ENCODE results near the gene TDRD1.

Gene TDRD1

GRCh38 chr10:114166494-114166893 lies 12.7 kb upstream of the TDRD1 start:
- no peak overlapping the region for H3K4me3 ChIP-seq (ENCODE audit: control insufficient read depth, low read depth, low read length)
- TF ChIP-seq, protein P1, sequence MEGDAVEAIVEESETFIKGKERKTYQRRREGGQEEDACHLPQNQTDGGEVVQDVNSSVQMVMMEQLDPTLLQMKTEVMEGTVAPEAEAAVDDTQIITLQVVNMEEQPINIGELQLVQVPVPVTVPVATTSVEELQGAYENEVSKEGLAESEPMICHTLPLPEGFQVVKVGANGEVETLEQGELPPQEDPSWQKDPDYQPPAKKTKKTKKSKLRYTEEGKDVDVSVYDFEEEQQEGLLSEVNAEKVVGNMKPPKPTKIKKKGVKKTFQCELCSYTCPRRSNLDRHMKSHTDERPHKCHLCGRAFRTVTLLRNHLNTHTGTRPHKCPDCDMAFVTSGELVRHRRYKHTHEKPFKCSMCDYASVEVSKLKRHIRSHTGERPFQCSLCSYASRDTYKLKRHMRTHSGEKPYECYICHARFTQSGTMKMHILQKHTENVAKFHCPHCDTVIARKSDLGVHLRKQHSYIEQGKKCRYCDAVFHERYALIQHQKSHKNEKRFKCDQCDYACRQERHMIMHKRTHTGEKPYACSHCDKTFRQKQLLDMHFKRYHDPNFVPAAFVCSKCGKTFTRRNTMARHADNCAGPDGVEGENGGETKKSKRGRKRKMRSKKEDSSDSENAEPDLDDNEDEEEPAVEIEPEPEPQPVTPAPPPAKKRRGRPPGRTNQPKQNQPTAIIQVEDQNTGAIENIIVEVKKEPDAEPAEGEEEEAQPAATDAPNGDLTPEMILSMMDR (conservative IDR thresholded peaks at IDR 0.05; ENCODE audit: control insufficient read depth, insufficient read depth, low read depth, low read length): no peak
- DNase-seq (ENCODE audit: low read depth): no peak

DNA sequence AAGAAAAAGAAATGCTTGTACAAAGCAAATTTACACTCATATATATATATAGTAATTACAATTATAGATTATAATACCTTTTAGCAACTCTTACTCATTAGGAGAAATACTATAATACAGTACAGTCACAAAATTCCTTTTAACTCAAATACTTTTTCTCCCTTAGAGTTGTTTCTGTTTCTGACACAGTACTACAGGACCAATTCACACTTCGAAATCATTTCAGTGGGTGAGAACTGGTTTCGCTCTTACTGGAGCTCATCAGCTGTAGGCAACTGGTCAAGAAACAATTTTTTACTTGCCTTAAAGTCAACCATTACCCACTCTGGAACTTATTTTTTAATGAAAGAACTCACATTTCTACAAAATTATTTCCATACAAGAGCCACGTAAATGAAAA lies 11.2 kb upstream of the TDRD1 start:
- TF ChIP-seq, protein P1 (conservative IDR thresholded peaks at IDR 0.05; ENCODE audit: control insufficient read depth, insufficient read depth, low read depth, low read length): no peak
- no peak overlapping the region for H3K4me3 ChIP-seq (ENCODE audit: control insufficient read depth, low read depth, low read length)
- DNase-seq (ENCODE audit: low read depth): no peak

DNA sequence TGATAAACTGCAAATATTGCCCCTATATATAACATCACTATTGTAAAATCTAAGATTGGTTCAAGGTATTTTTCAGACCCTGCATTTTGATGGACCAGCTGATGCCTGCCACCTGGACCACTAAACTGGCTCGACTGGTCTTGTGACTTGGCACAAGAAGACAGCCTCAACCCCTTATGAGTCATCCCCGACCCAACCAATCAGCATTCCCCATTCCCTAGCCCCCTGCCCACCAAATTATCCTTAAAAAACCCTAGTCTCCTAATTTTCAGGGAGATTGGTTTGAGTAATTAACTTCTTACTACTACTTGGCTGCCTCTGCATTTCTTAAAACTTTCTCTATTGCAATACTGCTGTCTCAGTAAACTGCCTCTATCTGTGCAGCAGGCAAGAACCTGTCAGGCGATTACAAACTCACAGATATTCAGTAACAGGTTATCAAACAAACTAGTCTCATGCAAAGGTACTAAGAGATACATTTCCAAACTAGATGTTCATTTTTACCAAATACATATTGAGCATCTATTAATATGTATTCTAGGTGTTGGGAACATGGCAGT lies 10.6 kb upstream of the TDRD1 start:
- TF ChIP-seq, protein P1 (conservative IDR thresholded peaks at IDR 0.05; ENCODE audit: control insufficient read depth, insufficient read depth, low read depth, low read length): no peak
- H3K4me3 ChIP-seq (ENCODE audit: control insufficient read depth, low read depth, low read length): no peak overlapping the region
- no peak for DNase-seq (ENCODE audit: low read depth)

GRCh38 chr10:114172216-114172615 lies 6.9 kb upstream of the TDRD1 start:
- DNase-seq (ENCODE audit: low read depth): peak; percentile 32
- H3K4me3 ChIP-seq (ENCODE audit: control insufficient read depth, low read depth, low read length): no peak overlapping the region
- TF ChIP-seq, protein P1 (conservative IDR thresholded peaks at IDR 0.05; ENCODE audit: control insufficient read depth, insufficient read depth, low read depth, low read length): no peak

GRCh38 chr10:114172776-114173602 lies 6.2 kb upstream of the TDRD1 start:
- DNase-seq (ENCODE audit: low read depth): no peak
- TF ChIP-seq, protein P1 (conservative IDR thresholded peaks at IDR 0.05; ENCODE audit: control insufficient read depth, insufficient read depth, low read depth, low read length): no peak
- peak overlapping the region; percentile 98 for H3K4me3 ChIP-seq (ENCODE audit: control insufficient read depth, low read depth, low read length)

- no peak for DNase-seq (ENCODE audit: low read depth)
- H3K4me3 ChIP-seq (ENCODE audit: control insufficient read depth, low read depth, low read length): peak overlapping the region; percentile 98
These were observed 5.6 kb upstream of the TDRD1 start for GRCh38 chr10:114173603-114173920.

More at GRCh38 chr10:114173603-114173920, 5.6 kb upstream of the TDRD1 start:
- TF ChIP-seq, protein P1 (conservative IDR thresholded peaks at IDR 0.05; ENCODE audit: control insufficient read depth, insufficient read depth, low read depth, low read length): no peak
